Measurements from ENCODE around the gene OR1F1. TPM values are rescaled to one million over a fixed set of nuclear protein-coding genes. Genes with fewer than 3 reads are reported as not detected.
"Not testable (repeated sequence)": the region's sequence is repeated elsewhere in the genome, so short reads cannot be mapped to it uniquely, and the experiment has no call there.

Gene OR1F1
- not detected in 2 replicates for total RNA-seq (2022)
- not detected for Bru-seq, nascent RNA
- not detected for BruChase-seq, experiment 1, labeled RNA remaining after a 2-hour chase
- not detected for BruChase-seq, experiment 2, labeled RNA remaining after a 6-hour chase
- long read RNA-seq, result 0 reads

GRCh38 chr16:3187798-3188674 lies at the start of gene OR1F1:
Gene OR1F1 (plus strand): TSS chr16:3188204.
- Mint-ChIP-seq H3K9me3 (ENCODE audit: unreplicated experiment) (peaks cover 13% of the 10 kb centered on the region), H3K4me1 (ENCODE audit: low read depth, unreplicated experiment) (no peaks in the 10 kb centered on the region), H3K27ac (ENCODE audit: unreplicated experiment) (no peak within 1 kb of the TSS), H3K4me3 (ENCODE audit: unreplicated experiment) (peak within 1 kb of the TSS; percentile 62), H3K36me3 (ENCODE audit: insufficient read depth, unreplicated experiment) (peaks cover 31% of the 10 kb centered on the region), H3K27me3 (ENCODE audit: insufficient read depth, unreplicated experiment) (no peaks in the 10 kb centered on the region)
- H3K9me3 ChIP-seq, result no peaks in the 10 kb centered on the region
- DNase-seq, result no peak
- no peak for TF ChIP-seq CTCF (IDR thresholded peaks at IDR 0.05; ENCODE audit: insufficient read depth in 1 of 2, low read depth in 1 of 2, low read length in 1 of 2, severe bottlenecking in 1 of 2, unreplicated experiment in 1 of 2)
- no peaks in the 10 kb centered on the region; the same call in 1 of the 2 replicates for H3K27me3 ChIP-seq (replicated peaks; ENCODE audit: control insufficient read depth, insufficient read depth, low read length)
- intact Hi-C loops (cut with micrococcal nuclease; ENCODE audit: unreplicated experiment), result no loop called here
- BruUV-seq (replicated peaks), result no TSS peak
- H3K4me1 ChIP-seq, result no peaks in the 10 kb centered on the region
- no peaks in the 10 kb centered on the region for H3K36me3 ChIP-seq (ENCODE audit: control insufficient read depth, insufficient read depth, low read length)
- POLR2A ChIA-PET, result no interaction called here
- CTCF ChIA-PET, result no interaction called here
- peak within 1 kb of the TSS; percentile 25 for H3K4me3 ChIP-seq (ENCODE audit: low read depth, low read length)

- peaks cover 16% of the 10 kb centered on the region for H3K36me3 Mint-ChIP-seq (ENCODE audit: insufficient read depth, unreplicated experiment)
- H3K27me3 Mint-ChIP-seq (ENCODE audit: insufficient read depth, unreplicated experiment), result no peaks in the 10 kb centered on the region
- BruUV-seq (replicated peaks), result no TSS peak
- Histone ChIP-seq H3K27me3 (replicated peaks; ENCODE audit: control insufficient read depth, insufficient read depth, low read length) (no peaks in the 10 kb centered on the region), H3K4me3 (ENCODE audit: low read depth, low read length) (no peak overlapping the region), H3K4me1 (no peaks in the 10 kb centered on the region), H3K36me3 (ENCODE audit: control insufficient read depth, insufficient read depth, low read length) (no peaks in the 10 kb centered on the region), H3K9me3 (no peaks in the 10 kb centered on the region)
- ChIA-PET POLR2A (no interaction called here), CTCF (no interaction called here)
- intact Hi-C loops (cut with micrococcal nuclease; ENCODE audit: unreplicated experiment), result no loop called here
- H3K4me3 Mint-ChIP-seq (ENCODE audit: unreplicated experiment), result no peak overlapping the region
- no peaks in the 10 kb centered on the region for H3K4me1 Mint-ChIP-seq (ENCODE audit: low read depth, unreplicated experiment)
- H3K9me3 Mint-ChIP-seq (ENCODE audit: unreplicated experiment), result no peaks in the 10 kb centered on the region
- DNase-seq, result peak in 1 of 2 experiments; percentile 27
- no peak overlapping the region for H3K27ac Mint-ChIP-seq (ENCODE audit: unreplicated experiment)
- no peak for TF ChIP-seq CTCF (IDR thresholded peaks at IDR 0.05; ENCODE audit: insufficient read depth in 1 of 2, low read depth in 1 of 2, low read length in 1 of 2, severe bottlenecking in 1 of 2, unreplicated experiment in 1 of 2)
Measured at GRCh38 chr16:3138342-3138741, 49.7 kb upstream of the OR1F1 start.

- peak in 1 of 2 experiments; percentile 27 for DNase-seq
- Histone ChIP-seq H3K4me1 (no peaks in the 10 kb centered on the region), H3K4me3 (ENCODE audit: low read depth, low read length) (no peak overlapping the region), H3K36me3 (ENCODE audit: control insufficient read depth, insufficient read depth, low read length) (no peaks in the 10 kb centered on the region), H3K9me3 (no peaks in the 10 kb centered on the region), H3K27me3 (replicated peaks; ENCODE audit: control insufficient read depth, insufficient read depth, low read length) (no peaks in the 10 kb centered on the region)
- ChIA-PET POLR2A (no interaction called here), CTCF (no interaction called here)
- intact Hi-C loops (cut with micrococcal nuclease; ENCODE audit: unreplicated experiment), result no loop called here
- H3K27me3 Mint-ChIP-seq (ENCODE audit: insufficient read depth, unreplicated experiment), result no peaks in the 10 kb centered on the region
- H3K36me3 Mint-ChIP-seq (ENCODE audit: insufficient read depth, unreplicated experiment), result peaks cover 10% of the 10 kb centered on the region
- H3K4me3 Mint-ChIP-seq (ENCODE audit: unreplicated experiment), result no peak overlapping the region
- H3K4me1 Mint-ChIP-seq (ENCODE audit: low read depth, unreplicated experiment), result no peaks in the 10 kb centered on the region
- H3K27ac Mint-ChIP-seq (ENCODE audit: unreplicated experiment), result no peak overlapping the region
- TF ChIP-seq CTCF (IDR thresholded peaks at IDR 0.05; ENCODE audit: insufficient read depth in 1 of 2, low read depth in 1 of 2, low read length in 1 of 2, severe bottlenecking in 1 of 2, unreplicated experiment in 1 of 2), result no peak
- no TSS peak for BruUV-seq (replicated peaks)
- no peaks in the 10 kb centered on the region for H3K9me3 Mint-ChIP-seq (ENCODE audit: unreplicated experiment)
Measured at GRCh38 chr16:3138823-3139426, 49.1 kb upstream of the OR1F1 start.

GRCh38 chr16:3139561-3139960 lies 48.4 kb upstream of the OR1F1 start:
- H3K4me1 ChIP-seq; POLR2A ChIA-PET; H3K9me3 Mint-ChIP-seq (ENCODE audit: unreplicated experiment); H3K27me3 Mint-ChIP-seq (ENCODE audit: insufficient read depth, unreplicated experiment); H3K4me3 Mint-ChIP-seq (ENCODE audit: unreplicated experiment); H3K27ac Mint-ChIP-seq (ENCODE audit: unreplicated experiment); BruUV-seq (replicated peaks); H3K36me3 ChIP-seq (ENCODE audit: control insufficient read depth, insufficient read depth, low read length); DNase-seq; intact Hi-C loops (cut with micrococcal nuclease; ENCODE audit: unreplicated experiment); H3K4me3 ChIP-seq (ENCODE audit: low read depth, low read length); CTCF ChIA-PET; H3K27me3 ChIP-seq (replicated peaks; ENCODE audit: control insufficient read depth, insufficient read depth, low read length); H3K9me3 ChIP-seq; H3K36me3 Mint-ChIP-seq (ENCODE audit: insufficient read depth, unreplicated experiment); H3K4me1 Mint-ChIP-seq (ENCODE audit: low read depth, unreplicated experiment): not testable (repeated sequence)

All from Caco-2 (cell line).